DOHH2 (cell line): ENCODE data around the gene SLC12A8.

Experiments used
- CTCF ChIP-seq: fragments of 200-600 bp; sonication (generic); IDR thresholded peaks from one replicate; pipeline ENCODE4 v1.5.1; 2014; ENCODE audit warnings: antibody characterized with exemption, mild to moderate bottlenecking, low read depth, low read length; ENCODE audit not compliant: poor library complexity, severe bottlenecking
- EZH2phosphoT487 ChIP-seq: fragments of 200-600 bp; sonication (generic); IDR thresholded peaks from 2 replicates; pipeline ENCODE4 v1.6.1; 2017; ENCODE audit warnings: borderline replicate concordance, mild to moderate bottlenecking, antibody characterized with exemption, low read length, moderate library complexity, mixed read lengths

- TF ChIP-seq CTCF (no peak), EZH2phosphoT487 (no peak)
These were observed 7.6 kb upstream of the SLC12A8 start for GRCh38 chr3:125220183-125220582.
